Measurements from ENCODE around the gene EFCAB8.

DNA sequence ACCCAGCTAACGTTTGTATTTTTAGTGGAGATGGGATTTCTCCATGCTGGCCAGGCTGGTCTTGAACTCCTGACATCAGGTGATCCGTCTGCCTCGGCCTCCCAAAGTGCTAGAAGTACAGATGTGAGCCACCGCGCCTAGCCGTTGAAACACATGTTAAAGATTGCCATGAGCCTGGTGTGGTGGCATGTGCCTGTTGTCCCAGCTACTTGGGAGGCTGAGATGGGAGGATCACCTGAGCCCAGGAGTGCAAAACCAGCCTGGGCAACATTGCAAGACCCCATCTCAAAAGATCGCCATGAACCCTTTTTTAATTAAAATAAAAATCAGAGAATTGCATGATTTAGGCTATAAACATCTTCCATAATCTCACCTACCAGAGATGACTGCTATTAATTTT is 2.7 kb downstream of the EFCAB8 start:
- TF ChIP-seq, protein P1, sequence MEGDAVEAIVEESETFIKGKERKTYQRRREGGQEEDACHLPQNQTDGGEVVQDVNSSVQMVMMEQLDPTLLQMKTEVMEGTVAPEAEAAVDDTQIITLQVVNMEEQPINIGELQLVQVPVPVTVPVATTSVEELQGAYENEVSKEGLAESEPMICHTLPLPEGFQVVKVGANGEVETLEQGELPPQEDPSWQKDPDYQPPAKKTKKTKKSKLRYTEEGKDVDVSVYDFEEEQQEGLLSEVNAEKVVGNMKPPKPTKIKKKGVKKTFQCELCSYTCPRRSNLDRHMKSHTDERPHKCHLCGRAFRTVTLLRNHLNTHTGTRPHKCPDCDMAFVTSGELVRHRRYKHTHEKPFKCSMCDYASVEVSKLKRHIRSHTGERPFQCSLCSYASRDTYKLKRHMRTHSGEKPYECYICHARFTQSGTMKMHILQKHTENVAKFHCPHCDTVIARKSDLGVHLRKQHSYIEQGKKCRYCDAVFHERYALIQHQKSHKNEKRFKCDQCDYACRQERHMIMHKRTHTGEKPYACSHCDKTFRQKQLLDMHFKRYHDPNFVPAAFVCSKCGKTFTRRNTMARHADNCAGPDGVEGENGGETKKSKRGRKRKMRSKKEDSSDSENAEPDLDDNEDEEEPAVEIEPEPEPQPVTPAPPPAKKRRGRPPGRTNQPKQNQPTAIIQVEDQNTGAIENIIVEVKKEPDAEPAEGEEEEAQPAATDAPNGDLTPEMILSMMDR (IDR thresholded peaks at IDR 0.05; ENCODE audit: poor library complexity) = no peak
- TF ChIP-seq EZH2 (IDR thresholded peaks at IDR 0.05; ENCODE audit: borderline replicate concordance) = no peak
